Measurements from ENCODE around the gene CENPC.

- TF ChIP-seq, protein P1, sequence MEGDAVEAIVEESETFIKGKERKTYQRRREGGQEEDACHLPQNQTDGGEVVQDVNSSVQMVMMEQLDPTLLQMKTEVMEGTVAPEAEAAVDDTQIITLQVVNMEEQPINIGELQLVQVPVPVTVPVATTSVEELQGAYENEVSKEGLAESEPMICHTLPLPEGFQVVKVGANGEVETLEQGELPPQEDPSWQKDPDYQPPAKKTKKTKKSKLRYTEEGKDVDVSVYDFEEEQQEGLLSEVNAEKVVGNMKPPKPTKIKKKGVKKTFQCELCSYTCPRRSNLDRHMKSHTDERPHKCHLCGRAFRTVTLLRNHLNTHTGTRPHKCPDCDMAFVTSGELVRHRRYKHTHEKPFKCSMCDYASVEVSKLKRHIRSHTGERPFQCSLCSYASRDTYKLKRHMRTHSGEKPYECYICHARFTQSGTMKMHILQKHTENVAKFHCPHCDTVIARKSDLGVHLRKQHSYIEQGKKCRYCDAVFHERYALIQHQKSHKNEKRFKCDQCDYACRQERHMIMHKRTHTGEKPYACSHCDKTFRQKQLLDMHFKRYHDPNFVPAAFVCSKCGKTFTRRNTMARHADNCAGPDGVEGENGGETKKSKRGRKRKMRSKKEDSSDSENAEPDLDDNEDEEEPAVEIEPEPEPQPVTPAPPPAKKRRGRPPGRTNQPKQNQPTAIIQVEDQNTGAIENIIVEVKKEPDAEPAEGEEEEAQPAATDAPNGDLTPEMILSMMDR (IDR thresholded peaks at IDR 0.05), result no peak
- no peak for TF ChIP-seq POLR2A (IDR thresholded peaks at IDR 0.05)
These were observed 27.9 kb upstream of the CENPC start for GRCh38 chr4:67573193-67573592.

All from testis (tissue), 2 donors.